Fibroblast of lung (primary cell): ENCODE measurements around the gene KRT23.

ENCODE experiments used
- EZH2 ChIP-seq: IDR thresholded peaks from 2 replicates; pipeline ENCODE4 v1.5.1; 2012; ENCODE audit warnings: low read length, control low read depth, mild to moderate bottlenecking; ENCODE audit errors: missing control alignments
- TF ChIP-seq, protein P1 (sequence below), 2 donors: IDR thresholded peaks in 1 of 2; conservative IDR thresholded peaks in 1 of 2; 1 replicate in 1 of 2; 2 replicates in 1 of 2; pipeline ENCODE4 v1.5.1; 2011 to 2012; ENCODE audit warnings: low read length in 2 of 2, control low read depth in 1 of 2, inconsistent platforms in 1 of 2, low read depth in 1 of 2, mild to moderate bottlenecking in 1 of 2

DNA sequence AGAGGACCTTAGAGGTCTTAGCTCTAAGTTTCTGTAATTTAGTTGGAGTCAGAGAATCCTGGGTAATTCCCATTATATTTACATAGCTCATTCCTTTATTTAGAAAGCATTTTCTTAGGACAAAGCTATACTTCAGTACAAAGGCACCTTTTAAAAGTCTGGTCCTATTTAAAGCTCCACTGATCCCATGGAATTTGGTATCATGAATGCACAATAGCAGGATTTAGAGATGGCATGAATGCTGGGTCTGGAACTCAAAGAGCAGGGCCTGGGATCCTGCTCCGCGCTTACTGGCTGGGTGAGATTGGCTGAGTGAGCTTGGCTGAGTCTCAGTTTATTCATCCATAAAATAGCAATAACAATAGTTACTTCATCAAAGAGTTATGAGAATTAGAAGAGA is 4.8 kb downstream of the KRT23 start:
- TF ChIP-seq EZH2 = no peak
- TF ChIP-seq, protein P1, sequence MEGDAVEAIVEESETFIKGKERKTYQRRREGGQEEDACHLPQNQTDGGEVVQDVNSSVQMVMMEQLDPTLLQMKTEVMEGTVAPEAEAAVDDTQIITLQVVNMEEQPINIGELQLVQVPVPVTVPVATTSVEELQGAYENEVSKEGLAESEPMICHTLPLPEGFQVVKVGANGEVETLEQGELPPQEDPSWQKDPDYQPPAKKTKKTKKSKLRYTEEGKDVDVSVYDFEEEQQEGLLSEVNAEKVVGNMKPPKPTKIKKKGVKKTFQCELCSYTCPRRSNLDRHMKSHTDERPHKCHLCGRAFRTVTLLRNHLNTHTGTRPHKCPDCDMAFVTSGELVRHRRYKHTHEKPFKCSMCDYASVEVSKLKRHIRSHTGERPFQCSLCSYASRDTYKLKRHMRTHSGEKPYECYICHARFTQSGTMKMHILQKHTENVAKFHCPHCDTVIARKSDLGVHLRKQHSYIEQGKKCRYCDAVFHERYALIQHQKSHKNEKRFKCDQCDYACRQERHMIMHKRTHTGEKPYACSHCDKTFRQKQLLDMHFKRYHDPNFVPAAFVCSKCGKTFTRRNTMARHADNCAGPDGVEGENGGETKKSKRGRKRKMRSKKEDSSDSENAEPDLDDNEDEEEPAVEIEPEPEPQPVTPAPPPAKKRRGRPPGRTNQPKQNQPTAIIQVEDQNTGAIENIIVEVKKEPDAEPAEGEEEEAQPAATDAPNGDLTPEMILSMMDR (conservative IDR thresholded peaks at IDR 0.05 in 1 of 2, IDR thresholded peaks at IDR 0.05 in 1 of 2; ENCODE audit: low read depth in 1 of 2, low read length in 2 of 2) = no peak
